ENCODE measurements around the gene ABCB1.

ABCB1 gene

DNA sequence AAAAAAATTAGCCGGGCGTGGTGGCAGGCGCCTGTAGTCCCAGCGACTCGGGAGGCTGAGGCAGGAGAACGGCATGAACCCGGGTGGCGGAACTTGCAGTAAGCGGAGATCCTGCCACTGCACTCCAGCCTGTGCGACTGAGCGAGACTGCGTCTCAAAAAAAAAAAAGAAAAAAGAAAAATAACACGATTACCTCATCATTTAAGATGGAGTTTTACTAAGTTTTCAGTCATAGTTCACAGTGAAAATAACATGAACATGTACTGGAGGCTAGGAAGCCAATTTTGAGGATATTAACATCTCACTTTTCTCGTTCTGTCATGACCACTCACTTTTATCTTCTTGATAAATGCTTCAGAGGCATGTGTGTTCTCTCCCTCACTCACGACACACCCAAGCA lies 24.4 kb upstream of the ABCB1 start:
- TF ChIP-seq, protein P1, sequence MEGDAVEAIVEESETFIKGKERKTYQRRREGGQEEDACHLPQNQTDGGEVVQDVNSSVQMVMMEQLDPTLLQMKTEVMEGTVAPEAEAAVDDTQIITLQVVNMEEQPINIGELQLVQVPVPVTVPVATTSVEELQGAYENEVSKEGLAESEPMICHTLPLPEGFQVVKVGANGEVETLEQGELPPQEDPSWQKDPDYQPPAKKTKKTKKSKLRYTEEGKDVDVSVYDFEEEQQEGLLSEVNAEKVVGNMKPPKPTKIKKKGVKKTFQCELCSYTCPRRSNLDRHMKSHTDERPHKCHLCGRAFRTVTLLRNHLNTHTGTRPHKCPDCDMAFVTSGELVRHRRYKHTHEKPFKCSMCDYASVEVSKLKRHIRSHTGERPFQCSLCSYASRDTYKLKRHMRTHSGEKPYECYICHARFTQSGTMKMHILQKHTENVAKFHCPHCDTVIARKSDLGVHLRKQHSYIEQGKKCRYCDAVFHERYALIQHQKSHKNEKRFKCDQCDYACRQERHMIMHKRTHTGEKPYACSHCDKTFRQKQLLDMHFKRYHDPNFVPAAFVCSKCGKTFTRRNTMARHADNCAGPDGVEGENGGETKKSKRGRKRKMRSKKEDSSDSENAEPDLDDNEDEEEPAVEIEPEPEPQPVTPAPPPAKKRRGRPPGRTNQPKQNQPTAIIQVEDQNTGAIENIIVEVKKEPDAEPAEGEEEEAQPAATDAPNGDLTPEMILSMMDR (conservative IDR thresholded peaks at IDR 0.05; ENCODE audit: control insufficient read depth, insufficient read depth, low read depth, low read length), result no peak
- DNase-seq (ENCODE audit: low read depth), result no peak
- H3K4me3 ChIP-seq (ENCODE audit: control insufficient read depth, low read depth, low read length), result no peak overlapping the region

DNA sequence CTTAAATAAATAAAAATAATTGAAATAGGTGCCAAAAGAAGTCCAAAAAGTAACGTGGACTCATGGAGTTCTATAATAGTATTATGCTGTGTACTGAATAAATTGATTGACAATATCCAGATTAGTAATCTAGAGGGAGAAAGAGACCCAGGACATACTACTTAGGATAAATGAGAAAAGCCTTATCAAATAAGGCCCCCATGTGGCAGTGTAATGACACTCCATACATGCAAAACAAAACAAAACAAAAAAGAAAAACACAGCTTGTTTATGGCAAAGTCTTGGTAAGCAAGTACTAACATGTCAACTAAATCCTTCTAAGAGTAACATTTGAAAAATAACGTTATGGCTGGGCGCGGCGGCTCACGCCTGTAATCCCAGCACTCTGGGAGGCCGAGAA lies 23.9 kb upstream of the ABCB1 start:
- H3K4me3 ChIP-seq (ENCODE audit: control insufficient read depth, low read depth, low read length), result no peak overlapping the region
- TF ChIP-seq, protein P1 (conservative IDR thresholded peaks at IDR 0.05; ENCODE audit: control insufficient read depth, insufficient read depth, low read depth, low read length), result no peak
- no peak for DNase-seq (ENCODE audit: low read depth)

DNA sequence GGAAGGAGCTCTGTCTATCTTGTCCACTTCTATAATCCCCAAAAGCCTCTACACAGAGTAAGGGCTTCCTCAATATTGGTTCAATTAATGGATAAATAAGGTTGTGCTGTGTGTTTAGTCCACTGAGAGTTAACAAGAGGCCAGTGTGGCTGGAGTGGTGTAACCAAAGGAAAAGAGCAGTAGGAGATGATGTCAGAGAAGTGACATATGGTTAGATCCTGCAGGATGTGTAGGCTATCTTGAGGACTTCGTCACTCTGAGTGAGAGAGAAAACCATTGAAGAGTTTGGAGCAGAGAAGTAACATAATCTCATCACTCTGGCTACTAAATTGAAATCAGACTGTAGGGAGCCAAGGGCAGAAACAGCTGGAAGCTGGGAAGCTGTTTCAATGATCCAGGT lies 14.5 kb upstream of the ABCB1 start:
- TF ChIP-seq, protein P1 (conservative IDR thresholded peaks at IDR 0.05; ENCODE audit: control insufficient read depth, insufficient read depth, low read depth, low read length), result no peak
- no peak for DNase-seq (ENCODE audit: low read depth)
- H3K4me3 ChIP-seq (ENCODE audit: control insufficient read depth, low read depth, low read length), result no peak overlapping the region

DNA sequence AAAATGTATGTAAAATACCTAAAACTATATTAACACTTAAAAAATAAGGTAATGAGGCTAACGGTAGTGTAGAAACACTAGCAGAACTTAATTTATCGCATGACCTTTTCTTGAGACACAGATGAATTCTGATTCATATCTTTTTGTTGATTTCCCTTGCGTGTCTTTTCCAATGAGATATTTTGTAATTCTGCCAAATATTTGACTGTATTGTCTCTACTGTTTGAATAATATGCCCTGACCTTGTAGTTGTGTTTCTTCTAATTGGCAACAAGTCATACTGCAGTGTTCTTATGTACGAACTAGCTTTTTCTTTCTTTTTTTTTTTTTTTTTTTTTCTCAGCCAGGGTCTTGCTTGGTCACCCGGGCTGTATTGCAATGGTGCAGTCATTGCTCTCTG lies 9.2 kb upstream of the ABCB1 start:
- TF ChIP-seq, protein P1 (conservative IDR thresholded peaks at IDR 0.05; ENCODE audit: control insufficient read depth, insufficient read depth, low read depth, low read length), result no peak
- no peak overlapping the region for H3K4me3 ChIP-seq (ENCODE audit: control insufficient read depth, low read depth, low read length)
- DNase-seq (ENCODE audit: low read depth), result no peak

DNA sequence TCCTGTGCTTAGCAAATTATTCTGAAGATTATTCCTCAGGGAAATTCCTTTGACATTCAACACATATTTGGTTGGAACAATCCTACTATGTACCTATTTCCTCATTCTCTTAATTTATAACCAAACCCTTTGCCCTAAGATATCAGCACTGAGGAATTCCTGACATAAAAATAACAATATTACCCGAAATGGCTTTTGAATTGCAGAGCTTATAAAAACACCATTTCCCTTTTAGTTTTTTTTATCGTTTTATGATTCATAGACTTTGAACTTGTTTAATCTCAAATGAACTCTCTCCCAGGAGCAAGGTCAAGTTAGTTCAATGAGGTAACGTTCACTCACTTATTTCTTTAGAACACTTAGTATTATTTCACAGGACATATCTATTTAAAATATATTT lies 7.7 kb upstream of the ABCB1 start:
- TF ChIP-seq, protein P1 (conservative IDR thresholded peaks at IDR 0.05; ENCODE audit: control insufficient read depth, insufficient read depth, low read depth, low read length), result no peak

DNA sequence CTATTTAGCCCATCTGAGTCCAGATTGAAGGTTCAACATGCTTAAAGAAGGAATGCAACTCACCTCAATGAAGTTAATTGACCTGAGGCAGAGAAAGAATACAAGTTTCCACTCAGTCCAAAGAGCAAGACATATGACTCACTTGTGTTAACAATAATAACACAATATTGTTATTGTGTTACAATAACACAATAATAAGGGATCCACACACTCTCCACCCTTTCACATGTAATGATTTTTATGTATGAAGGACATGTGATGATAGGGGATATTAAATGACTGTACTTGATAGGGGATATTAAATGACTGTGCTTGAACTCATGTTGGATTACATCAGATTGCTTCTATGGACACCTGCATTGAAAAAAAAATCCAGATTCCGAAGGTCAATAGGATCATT lies 3.6 kb upstream of the ABCB1 start:
- no peak overlapping the region for H3K4me3 ChIP-seq (ENCODE audit: control insufficient read depth, low read depth, low read length)
- no peak for DNase-seq (ENCODE audit: low read depth)
- TF ChIP-seq, protein P1 (conservative IDR thresholded peaks at IDR 0.05; ENCODE audit: control insufficient read depth, insufficient read depth, low read depth, low read length), result no peak

More for the DNA sequence above, 7.7 kb upstream of the ABCB1 start:
- no peak for DNase-seq (ENCODE audit: low read depth)
- H3K4me3 ChIP-seq (ENCODE audit: control insufficient read depth, low read depth, low read length), result no peak overlapping the region

DNA sequence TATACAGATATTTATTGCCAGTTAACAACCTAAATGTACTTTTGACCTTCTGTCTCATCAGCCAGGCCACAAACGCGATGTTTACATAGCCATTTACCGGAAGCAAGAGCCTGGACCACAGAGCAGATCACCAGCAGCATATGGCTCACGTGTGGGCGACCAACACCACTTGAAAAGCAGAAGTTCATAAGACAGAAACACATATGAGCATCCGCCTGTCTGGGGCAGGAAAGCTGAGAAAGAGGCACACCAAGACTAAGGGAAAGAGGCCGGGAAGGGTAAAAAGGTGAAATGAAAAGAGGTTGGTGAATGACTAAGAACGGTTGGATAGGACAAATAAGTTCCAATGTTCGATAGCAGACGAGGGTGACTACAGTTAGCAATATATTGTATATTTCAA lies 1.3 kb downstream of the ABCB1 start:
- DNase-seq (ENCODE audit: low read depth), result no peak
- no peak overlapping the region for H3K4me3 ChIP-seq (ENCODE audit: control insufficient read depth, low read depth, low read length)
- TF ChIP-seq, protein P1 (conservative IDR thresholded peaks at IDR 0.05; ENCODE audit: control insufficient read depth, insufficient read depth, low read depth, low read length), result no peak
